GM15510 (cell line): ENCODE results near the gene ERAL1.

ENCODE experiments used
- POLR2A ChIP-seq: IDR thresholded peaks from 3 replicates; pipeline ENCODE4 v1.6.1; 2011; ENCODE audit warnings: borderline replicate concordance; ENCODE audit not compliant: insufficient read length; ENCODE audit errors: extremely low read depth

Gene ERAL1

DNA sequence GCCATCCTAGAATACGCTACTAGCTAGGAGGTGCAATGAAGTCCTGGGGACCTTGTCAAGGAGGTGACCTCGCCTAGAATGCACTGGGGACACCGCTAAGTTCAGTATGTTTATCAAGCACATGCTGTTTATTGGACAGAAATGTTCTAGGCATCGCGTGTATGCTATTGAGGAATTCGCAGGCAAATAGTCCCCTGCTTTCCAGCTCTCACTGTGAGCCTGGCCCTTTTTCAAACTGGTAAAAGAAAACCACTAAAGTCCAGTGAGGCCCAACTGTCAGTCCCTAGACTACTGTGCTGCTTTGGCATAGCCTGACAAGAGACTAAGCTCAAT is 11.0 kb upstream of the ERAL1 start:
- no peak for TF ChIP-seq POLR2A

DNA sequence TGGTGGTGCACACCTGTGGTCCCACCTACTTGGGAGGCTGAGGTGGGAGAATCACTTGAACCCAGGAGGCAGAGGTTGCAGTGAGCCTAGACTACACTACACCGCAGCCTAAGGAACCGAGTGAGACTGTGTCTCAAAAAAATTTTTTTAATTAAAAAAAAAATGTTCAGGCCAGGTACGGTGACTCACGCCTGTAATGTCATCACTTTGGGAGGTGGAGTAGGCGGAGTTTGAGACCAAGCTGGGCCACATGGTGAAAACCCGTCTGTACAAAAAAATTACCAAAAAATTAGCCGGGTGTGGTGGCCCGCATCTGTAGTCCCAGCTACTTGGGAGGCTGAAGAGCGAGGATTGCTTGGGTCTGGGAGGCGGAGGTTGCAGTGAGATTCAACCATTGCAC is 8.6 kb upstream of the ERAL1 start:
- no peak for TF ChIP-seq POLR2A

DNA sequence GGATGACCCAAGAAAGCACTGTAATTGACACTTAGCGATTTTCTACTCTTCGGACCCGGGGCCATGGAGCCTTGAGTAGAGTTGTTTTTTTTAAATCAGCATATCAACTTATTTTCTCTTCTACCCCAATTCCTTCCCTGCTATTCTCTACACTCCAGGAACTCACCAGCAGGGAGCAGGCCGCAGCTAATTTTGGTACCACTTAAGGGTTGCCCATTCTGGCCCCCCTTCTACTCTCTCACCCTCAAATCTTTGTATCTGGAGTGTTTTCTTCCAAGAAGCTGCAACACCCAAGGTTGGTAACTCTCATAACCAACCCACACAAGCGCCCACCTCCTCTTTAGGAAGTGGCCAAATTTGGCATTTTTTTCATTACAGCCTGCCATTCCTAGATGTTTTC is 5.5 kb upstream of the ERAL1 start:
- TF ChIP-seq POLR2A: no peak

DNA sequence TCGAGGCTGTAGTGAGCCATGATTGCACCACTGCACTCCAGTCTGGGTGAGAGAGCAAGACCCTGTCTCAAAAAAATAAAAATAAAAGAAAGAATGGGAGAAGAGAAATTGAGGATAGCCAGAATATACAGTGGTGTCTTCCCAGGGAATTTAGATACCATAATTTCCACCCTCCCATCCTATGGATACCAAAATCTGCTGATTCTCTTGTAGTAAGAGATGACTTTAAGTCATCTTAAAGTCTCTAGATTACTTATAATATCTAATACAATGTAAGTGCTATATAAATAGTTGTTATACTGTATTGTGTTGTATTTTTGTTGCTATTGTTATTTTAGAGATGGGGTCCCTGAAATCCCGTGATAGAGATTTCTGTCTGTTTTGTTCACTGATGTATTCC is 1.5 kb upstream of the ERAL1 start:
- TF ChIP-seq POLR2A: no peak

DNA sequence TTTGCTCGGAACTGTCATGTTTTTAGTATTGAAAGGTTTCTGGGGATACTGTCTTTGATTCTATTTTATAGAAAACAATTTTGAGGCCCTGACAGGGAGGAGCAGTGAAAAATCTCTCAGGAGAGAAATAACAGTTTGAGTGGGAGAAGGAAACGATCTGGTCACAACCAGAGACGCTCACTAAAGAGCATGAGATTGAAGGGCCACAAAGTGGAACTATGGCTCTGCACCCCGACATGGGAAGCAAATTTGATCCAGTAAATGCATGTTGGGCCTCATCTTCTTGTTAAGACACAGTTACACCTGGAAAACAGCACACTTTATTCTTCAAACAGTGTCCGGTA is 492 bp downstream of the ERAL1 start:
- no peak for TF ChIP-seq POLR2A

DNA sequence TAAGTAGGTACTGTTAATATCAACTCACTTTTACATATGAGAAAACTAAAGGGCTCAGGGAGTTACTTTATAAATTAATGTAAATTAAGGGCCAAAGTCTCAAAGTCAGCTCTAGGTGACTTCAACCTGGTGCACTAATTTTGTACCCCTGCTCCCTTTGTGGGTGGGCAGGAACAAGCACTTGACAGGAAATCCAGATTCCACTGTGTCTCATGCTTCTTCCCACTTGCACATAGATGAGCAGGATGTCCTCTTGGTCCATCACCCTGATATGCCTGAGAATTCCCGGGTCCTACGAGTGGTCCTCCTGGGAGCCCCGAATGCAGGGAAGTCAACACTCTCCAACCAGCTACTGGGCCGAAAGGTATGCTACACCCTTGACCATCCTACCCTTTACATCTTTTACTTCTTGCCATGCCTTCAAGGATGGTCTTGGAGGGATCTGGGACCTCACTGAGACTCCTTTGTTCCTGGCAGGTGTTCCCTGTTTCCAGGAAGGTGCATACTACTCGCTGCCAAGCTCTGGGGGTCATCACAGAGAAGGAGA is 1.3 kb downstream of the ERAL1 start:
- no peak for TF ChIP-seq POLR2A

DNA sequence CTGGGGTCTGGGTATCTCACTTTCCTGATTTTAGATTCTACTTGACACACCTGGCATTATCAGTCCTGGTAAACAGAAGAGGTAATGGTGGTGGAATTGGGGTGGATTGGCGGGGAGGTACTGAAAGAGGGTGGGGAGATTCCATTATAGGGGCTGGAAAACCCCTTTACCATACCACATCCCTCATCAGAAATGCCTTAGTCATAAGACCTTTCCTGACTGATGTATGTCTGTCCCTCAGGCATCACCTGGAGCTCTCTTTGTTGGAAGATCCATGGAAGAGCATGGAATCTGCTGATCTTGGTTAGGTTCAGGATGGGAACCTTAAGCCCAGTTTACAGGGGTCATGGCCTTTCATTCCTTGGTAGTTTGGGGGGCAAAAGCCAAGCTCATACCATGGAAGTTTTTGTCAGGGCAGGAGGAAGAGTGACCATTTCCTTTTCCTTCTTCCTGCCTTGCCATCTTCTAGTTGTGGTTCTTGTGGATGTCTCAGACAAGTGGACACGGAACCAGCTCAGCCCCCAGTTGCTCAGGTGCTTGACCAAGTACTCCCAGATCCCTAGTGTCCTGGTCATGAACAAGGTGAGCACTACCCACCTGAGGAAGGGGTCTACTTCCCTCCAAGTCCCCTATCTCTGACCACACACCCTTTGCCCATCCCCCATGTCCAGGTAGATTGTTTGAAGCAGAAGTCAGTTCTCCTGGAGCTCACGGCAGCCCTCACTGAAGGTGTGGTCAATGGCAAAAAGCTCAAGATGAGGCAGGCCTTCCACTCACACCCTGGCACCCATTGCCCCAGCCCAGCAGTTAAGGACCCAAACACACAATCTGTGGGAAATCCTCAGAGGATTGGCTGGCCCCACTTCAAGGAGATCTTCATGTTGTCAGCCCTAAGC is 3.3 kb downstream of the ERAL1 start:
- no peak for TF ChIP-seq POLR2A

DNA sequence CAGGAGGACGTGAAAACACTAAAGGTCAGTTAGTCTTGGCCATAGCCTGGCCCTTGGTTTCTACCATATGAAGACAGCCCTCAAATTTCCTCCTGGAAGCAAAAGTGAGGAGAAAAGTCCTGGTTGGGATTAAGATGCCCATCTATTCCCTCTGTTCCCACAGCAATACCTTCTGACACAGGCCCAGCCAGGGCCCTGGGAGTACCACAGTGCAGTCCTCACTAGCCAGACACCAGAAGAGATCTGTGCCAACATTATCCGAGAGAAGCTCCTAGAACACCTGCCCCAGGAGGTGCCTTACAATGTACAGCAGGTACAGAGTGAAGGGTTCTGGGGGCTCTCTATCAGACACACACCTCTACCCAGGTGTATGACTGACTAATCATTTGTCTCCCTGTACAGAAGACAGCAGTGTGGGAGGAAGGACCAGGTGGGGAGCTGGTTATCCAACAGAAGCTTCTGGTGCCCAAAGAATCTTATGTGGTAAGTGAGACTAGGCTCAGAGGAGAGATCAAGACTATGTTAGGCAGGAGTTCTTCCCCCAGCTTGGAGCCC is 4.1 kb downstream of the ERAL1 start:
- no peak for TF ChIP-seq POLR2A

DNA sequence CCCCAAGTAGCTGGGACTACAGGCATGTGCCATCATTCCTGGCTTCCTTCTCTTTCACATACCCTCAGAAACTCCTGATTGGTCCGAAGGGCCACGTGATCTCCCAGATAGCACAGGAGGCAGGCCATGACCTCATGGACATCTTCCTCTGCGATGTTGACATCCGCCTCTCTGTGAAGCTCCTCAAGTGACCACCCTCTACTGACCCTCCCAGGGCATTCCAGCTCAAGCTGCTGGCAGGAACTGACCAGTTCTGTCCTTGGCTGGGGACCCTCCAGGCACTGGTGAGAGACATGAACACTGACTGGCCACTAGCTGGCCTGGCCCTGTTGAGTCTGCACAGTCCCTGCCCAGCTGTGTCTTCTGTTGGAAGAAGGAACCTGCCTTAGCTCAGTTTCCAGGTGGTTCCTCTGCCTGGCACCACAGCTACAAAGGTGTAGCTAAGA is 5.6 kb downstream of the ERAL1 start:
- no peak for TF ChIP-seq POLR2A

DNA sequence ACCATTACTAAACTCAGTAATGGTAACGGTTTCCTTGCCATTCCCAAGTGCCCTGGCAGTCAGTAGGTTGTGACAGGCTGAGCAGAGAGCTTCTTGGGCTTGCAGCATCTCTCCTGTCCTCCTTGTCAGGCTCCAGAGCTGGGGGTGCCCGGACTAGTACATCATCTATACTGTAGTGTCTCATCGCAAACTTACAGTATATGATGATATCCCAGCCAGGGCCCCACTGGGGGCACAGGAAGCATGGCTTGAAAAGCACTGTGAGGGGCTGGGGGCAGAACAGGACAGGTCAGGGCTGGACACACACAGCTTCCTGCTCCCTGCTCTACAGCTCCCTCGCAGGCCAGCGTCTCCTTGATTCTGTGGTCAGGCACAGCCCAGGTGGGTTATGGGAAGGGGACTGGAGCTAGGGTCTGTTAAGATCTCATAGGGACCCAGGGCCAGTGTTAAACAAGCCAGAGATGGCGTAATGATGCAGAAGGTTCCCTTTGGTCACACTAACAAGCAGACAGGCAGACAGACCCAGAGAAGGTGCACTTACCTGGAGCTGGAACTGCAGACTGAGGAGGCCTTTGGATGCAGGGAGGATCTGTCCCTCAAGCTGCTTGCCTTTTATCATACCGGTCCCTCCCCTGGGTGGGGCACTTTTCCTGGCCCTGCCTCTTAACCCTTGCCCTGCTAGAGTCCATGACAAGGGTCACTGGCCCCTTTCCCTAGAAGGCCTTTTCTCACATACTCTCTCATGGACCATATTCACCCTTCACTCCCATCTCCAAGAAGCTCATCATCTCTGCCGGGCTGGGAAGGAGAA is 6.8 kb downstream of the ERAL1 start:
- TF ChIP-seq POLR2A: no peak

DNA sequence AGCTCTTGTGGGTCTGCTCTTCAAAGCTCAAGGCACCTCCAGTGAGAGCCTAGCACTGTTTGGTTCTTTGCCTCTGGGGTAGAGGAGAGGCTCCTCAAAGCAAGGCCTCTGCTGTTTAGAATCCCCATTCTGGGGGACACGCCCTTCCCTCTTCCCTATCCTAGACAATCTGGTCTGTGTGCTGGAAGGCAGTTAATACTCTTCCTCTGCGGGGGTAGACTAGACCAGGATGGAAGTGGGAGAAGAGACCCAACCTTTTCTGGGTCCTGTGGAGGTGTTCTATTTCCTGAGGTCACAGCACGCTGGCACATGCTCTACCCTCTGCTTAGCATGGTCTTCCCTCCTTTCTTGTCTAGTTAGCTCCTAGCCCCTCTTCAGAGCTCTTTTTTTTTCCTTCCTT is 7.7 kb downstream of the ERAL1 start:
- no peak for TF ChIP-seq POLR2A

DNA sequence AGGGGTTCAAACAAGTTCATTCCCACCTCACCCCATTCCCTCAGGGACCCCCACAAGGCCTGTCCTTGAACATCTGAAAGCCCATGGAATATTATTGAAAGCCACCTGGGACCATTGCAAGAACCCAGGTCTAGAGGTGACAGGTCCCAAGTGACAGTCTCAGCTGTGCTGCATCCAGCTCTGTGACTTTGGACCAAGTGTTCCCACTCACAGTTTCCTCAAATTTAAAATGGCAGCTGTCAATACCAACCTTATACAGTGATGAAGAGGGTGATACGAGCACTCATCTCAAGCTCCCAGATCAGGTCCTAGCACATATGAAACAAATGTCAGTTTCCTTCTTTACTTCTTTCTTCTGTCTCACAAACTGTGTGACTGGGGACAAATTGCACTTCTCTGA is 9.1 kb downstream of the ERAL1 start:
- TF ChIP-seq POLR2A: no peak

DNA sequence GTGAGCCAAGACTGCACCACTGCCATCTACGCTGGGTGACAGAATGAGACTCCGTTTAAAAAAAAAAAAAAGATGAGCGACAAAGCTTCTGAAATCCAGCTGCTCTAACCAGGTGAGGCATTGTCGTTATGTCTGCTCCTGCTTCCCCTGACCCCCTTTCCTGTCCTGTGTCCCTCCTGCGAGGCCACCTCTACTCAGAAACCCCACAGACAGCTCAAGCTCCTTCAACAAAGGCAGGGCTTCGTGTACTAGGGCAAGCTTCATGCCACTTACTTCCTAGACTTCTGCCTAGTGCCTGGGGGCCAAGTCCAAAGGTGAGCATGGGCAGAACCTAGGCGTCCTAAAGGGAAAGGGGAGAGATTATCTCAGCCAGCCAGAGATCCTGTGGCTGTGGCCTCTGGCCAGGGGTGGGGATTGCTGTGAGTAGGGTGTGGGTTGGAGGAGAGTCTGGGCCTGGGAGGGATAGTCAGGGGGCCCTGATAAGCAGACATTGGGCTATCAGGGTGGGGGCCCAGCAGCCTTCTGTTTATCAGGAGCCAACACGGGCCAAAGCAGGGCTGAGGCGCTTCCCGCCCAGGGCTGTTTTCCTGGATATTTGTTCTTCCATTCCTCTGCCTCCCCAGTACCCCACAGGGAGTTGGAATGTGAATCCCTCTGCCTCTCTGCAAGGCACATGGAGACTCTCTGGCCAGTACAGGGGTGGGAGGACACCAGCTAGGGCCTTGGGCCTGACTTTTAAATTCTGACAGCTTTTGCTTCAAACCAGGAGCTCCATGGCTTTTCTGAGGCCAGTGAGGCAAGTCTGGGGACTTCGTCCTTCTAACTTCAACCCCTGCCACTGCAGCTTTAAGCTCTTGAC is 10.4 kb downstream of the ERAL1 start:
- no peak for TF ChIP-seq POLR2A

DNA sequence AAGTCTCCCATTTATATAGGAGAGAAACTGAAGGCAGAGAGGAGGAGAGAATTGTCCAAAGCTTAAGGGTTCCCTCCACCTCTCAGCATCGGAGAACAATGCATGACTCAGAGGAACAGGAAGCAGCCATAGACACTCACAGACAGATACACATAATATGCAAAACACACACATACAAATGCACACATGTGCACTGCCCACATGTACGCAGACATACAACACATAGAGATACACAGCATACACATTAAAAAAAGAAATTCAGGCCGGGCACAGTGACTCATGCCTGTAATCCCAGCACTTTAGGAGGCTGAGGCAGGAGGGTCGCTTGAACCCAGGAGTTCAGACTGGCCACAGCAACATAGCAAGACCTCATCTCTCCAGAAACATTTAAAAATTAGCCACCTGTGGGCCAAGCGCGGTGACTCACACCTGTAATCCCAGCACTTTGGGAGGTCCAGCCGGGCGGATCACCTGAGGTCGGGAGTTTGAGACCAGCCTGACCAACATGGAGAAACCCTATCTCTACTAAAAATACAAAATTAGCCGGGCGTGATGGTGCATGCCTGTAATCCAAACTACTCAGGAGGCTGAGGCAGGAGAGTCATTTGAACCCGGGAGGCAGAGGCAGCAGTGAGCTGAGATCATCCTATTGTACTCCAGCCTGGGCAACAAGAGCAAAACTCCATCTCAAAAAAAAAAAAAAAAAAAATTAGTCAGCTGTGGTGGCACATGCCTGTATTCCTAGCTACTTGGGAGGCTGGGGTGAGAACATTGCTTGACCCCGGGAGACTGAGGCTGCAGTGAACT is 11.3 kb downstream of the ERAL1 start:
- TF ChIP-seq POLR2A: no peak
